Astrocyte (in vitro differentiated cells and primary cell): ENCODE data around the gene ZEB2. TPM values are rescaled to one million over a fixed set of nuclear protein-coding genes. Genes with fewer than 3 reads are reported as not detected.

ENCODE experiments used
- DNase-seq: peaks from one replicate; pipeline ENCODE4 v3.0.0-alpha.2; 2010; ENCODE audit warnings: low read depth
- FAIRE-seq: peaks from 2 replicates; lab custom pipeline; 2011; peaks lifted over from hg19 to GRCh38; lab: Jason Lieb, UNC
- H2AFZ ChIP-seq: 2 replicates; pipeline ENCODE4 v1.6.0; 2012; ENCODE audit warnings: low read depth, low read length, inconsistent platforms
- H3K27ac ChIP-seq: 2 replicates; pipeline ENCODE4 v1.5.1; 2011; ENCODE audit warnings: low read depth, low read length, inconsistent platforms
- H3K27me3 ChIP-seq: 2 replicates; pipeline ENCODE4 v1.6.0; 2011; ENCODE audit warnings: low read length, inconsistent platforms; ENCODE audit not compliant: insufficient read depth
- H3K36me3 ChIP-seq: 2 replicates; pipeline ENCODE4 v1.5.1; 2011; ENCODE audit warnings: low read length, inconsistent platforms; ENCODE audit not compliant: insufficient read depth
- H3K4me1 ChIP-seq: 2 replicates; pipeline ENCODE4 v1.5.1; 2011; ENCODE audit warnings: low read length, inconsistent platforms; ENCODE audit not compliant: insufficient read depth
- H3K4me2 ChIP-seq: 2 replicates; pipeline ENCODE4 v1.6.0; 2012; ENCODE audit warnings: low read length, inconsistent platforms
- H3K4me3 ChIP-seq: 2 replicates; pipeline ENCODE4 v1.5.1; 2011; ENCODE audit warnings: low read depth, mild to moderate bottlenecking, low read length, inconsistent platforms; ENCODE audit not compliant: insufficient read depth
- H3K79me2 ChIP-seq: 2 replicates; pipeline ENCODE4 v1.6.0; 2012; ENCODE audit warnings: mild to moderate bottlenecking, low read length, inconsistent platforms; ENCODE audit not compliant: insufficient read depth
- H3K9ac ChIP-seq: 2 replicates; pipeline ENCODE4 v1.6.0; 2012; ENCODE audit warnings: mild to moderate bottlenecking, low read length, inconsistent platforms
- H3K9me3 ChIP-seq: 2 replicates; pipeline ENCODE4 v1.5.1; 2012; ENCODE audit warnings: low read depth, mild to moderate bottlenecking, low read length, inconsistent platforms; ENCODE audit not compliant: insufficient read depth
- H4K20me1 ChIP-seq: 2 replicates; pipeline ENCODE4 v1.6.0; 2012; ENCODE audit warnings: low read length, inconsistent platforms; ENCODE audit not compliant: insufficient read depth
- H3K27ac Mint-ChIP-seq: one replicate; pipeline ENCODE4 v1.8.0; 2021; ENCODE audit warnings: mild to moderate bottlenecking, mixed read lengths; ENCODE audit not compliant: unreplicated experiment
- H3K27me3 Mint-ChIP-seq: one replicate; pipeline ENCODE4 v1.8.0; 2021; ENCODE audit warnings: low read depth, mixed read lengths; ENCODE audit not compliant: unreplicated experiment
- H3K36me3 Mint-ChIP-seq: one replicate; pipeline ENCODE4 v1.8.0; 2021; ENCODE audit warnings: low read depth, mixed read lengths; ENCODE audit not compliant: unreplicated experiment
- H3K4me1 Mint-ChIP-seq: one replicate; pipeline ENCODE4 v1.8.0; 2021; ENCODE audit warnings: low read depth, mixed read lengths; ENCODE audit not compliant: unreplicated experiment
- H3K4me3 Mint-ChIP-seq: one replicate; pipeline ENCODE4 v1.8.0; 2021; ENCODE audit warnings: mild to moderate bottlenecking, moderate library complexity, mixed read lengths; ENCODE audit not compliant: unreplicated experiment
- H3K9me3 Mint-ChIP-seq: one replicate; pipeline ENCODE4 v1.8.0; 2021; ENCODE audit warnings: mild to moderate bottlenecking, mixed read lengths; ENCODE audit not compliant: unreplicated experiment
- EZH2 ChIP-seq: IDR thresholded peaks from 2 replicates; pipeline ENCODE4 v1.6.1; 2012; ENCODE audit warnings: mild to moderate bottlenecking, low read length, inconsistent platforms; ENCODE audit not compliant: insufficient read depth
- total RNA-seq: library from RNA; stranded (reverse); gene quantifications from 2 replicates; pipeline ENCODE4 v1.2.1, GENCODE V29; 2021
- TF ChIP-seq, protein P1 (sequence below): IDR thresholded peaks from 2 replicates; pipeline ENCODE4 v1.5.1; 2011; ENCODE audit warnings: low read depth, mild to moderate bottlenecking, inconsistent platforms, low read length, moderate library complexity; ENCODE audit not compliant: insufficient read depth

ZEB2 gene
- total RNA-seq, 1 donor from 2014 or later, result 84.9 TPM

GRCh38 chr2:144458541-144458940, 61.4 kb downstream of the ZEB2 start:
- H3K36me3 ChIP-seq, result no peaks in the 10 kb centered on the region
- Mint-ChIP-seq H3K27me3 (no peaks in the 10 kb centered on the region), H3K36me3 (peaks cover 2% of the 10 kb centered on the region), H3K27ac (peak overlapping the region; percentile 73), H3K4me3 (no peak overlapping the region), H3K4me1 (peaks cover 80% of the 10 kb centered on the region), H3K9me3 (no peaks in the 10 kb centered on the region)
- no peak overlapping the region for H3K4me3 ChIP-seq
- peaks cover 27% of the 10 kb centered on the region for H3K4me1 ChIP-seq
- FAIRE-seq (no peak), DNase-seq (no peak)
- TF ChIP-seq, protein P1, sequence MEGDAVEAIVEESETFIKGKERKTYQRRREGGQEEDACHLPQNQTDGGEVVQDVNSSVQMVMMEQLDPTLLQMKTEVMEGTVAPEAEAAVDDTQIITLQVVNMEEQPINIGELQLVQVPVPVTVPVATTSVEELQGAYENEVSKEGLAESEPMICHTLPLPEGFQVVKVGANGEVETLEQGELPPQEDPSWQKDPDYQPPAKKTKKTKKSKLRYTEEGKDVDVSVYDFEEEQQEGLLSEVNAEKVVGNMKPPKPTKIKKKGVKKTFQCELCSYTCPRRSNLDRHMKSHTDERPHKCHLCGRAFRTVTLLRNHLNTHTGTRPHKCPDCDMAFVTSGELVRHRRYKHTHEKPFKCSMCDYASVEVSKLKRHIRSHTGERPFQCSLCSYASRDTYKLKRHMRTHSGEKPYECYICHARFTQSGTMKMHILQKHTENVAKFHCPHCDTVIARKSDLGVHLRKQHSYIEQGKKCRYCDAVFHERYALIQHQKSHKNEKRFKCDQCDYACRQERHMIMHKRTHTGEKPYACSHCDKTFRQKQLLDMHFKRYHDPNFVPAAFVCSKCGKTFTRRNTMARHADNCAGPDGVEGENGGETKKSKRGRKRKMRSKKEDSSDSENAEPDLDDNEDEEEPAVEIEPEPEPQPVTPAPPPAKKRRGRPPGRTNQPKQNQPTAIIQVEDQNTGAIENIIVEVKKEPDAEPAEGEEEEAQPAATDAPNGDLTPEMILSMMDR, result no peak
- TF ChIP-seq EZH2, result no peak
- no peak overlapping the region for H3K4me2 ChIP-seq
- no peaks in the 10 kb centered on the region for H3K9me3 ChIP-seq
- H3K79me2 ChIP-seq, result peaks cover 2% of the 10 kb centered on the region
- no peaks in the 10 kb centered on the region for H3K27me3 ChIP-seq
- H2AFZ ChIP-seq, result no peak overlapping the region
- no peaks in the 10 kb centered on the region for H4K20me1 ChIP-seq
- H3K9ac ChIP-seq, result no peak overlapping the region
- H3K27ac ChIP-seq, result no peak overlapping the region

DNA sequence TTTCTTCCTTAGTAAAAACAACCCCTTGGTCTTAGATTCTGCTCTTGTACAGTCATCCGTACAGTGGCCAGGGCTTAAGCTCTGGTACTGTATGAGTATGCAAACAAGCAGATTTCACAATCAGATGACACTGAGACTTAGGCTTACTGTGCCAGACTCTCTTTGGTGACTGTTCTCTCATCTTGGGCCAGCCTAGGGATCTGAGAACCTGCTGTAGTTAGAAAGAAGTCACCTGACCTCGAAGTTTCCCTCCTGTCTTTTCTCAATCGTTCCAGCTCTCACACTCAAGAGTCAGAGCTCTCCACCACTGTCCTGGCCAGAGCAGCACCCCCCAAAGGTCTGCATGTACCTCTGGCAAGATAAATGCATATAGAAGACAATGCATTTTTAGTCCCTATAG, 63.2 kb downstream of the ZEB2 start:
- H3K4me2 ChIP-seq, result no peak overlapping the region
- H3K79me2 ChIP-seq, result peaks cover 9% of the 10 kb centered on the region
- no peak for TF ChIP-seq EZH2
- TF ChIP-seq, protein P1, result no peak
- no peaks in the 10 kb centered on the region for H3K36me3 ChIP-seq
- no peaks in the 10 kb centered on the region for H3K9me3 ChIP-seq
- no peak overlapping the region for H2AFZ ChIP-seq
- no peaks in the 10 kb centered on the region for H3K27me3 ChIP-seq
- no peaks in the 10 kb centered on the region for H3K36me3 Mint-ChIP-seq
- peak overlapping the region; percentile 15 for H3K27ac ChIP-seq
- H3K9me3 Mint-ChIP-seq, result no peaks in the 10 kb centered on the region
- H3K4me1 ChIP-seq, result peaks cover 40% of the 10 kb centered on the region
- H4K20me1 ChIP-seq, result no peaks in the 10 kb centered on the region
- peak overlapping the region; percentile 68 for H3K27ac Mint-ChIP-seq
- H3K4me3 Mint-ChIP-seq, result no peak overlapping the region
- FAIRE-seq (peak; percentile 93), DNase-seq (peak; percentile 88)
- no peak overlapping the region for H3K4me3 ChIP-seq
- no peak overlapping the region for H3K9ac ChIP-seq
- peaks cover 91% of the 10 kb centered on the region for H3K4me1 Mint-ChIP-seq
- H3K27me3 Mint-ChIP-seq, result no peaks in the 10 kb centered on the region

DNA sequence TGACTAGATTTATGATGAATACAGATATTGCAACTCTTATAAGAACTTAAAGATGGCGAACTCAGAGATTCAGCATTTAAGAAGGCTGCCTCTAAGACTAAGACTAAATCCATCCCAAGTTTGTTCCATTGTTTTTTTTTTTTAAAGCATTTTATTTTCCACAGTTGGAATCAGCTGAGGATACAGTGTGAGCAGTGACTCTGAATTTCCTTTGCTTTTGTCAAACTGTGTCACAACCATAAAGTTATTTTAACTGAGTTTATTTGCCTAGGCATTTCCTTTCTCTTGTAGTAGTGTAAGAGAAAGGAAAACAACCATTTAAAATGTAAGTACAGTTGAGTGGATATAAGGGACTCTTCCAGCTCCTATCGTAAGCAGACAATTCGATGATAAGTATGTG, 63.9 kb downstream of the ZEB2 start:
- Mint-ChIP-seq H3K4me3 (no peak overlapping the region), H3K27ac (peak overlapping the region; percentile 68), H3K4me1 (peaks cover 88% of the 10 kb centered on the region), H3K36me3 (no peaks in the 10 kb centered on the region), H3K27me3 (no peaks in the 10 kb centered on the region), H3K9me3 (no peaks in the 10 kb centered on the region)
- Histone ChIP-seq H3K9me3 (no peaks in the 10 kb centered on the region), H3K27ac (peak overlapping the region; percentile 15), H2AFZ (no peak overlapping the region), H3K79me2 (peaks cover 14% of the 10 kb centered on the region), H3K4me3 (no peak overlapping the region), H3K36me3 (no peaks in the 10 kb centered on the region), H4K20me1 (no peaks in the 10 kb centered on the region), H3K4me2 (no peak overlapping the region), H3K4me1 (peaks cover 33% of the 10 kb centered on the region), H3K27me3 (no peaks in the 10 kb centered on the region), H3K9ac (no peak overlapping the region)
- FAIRE-seq, result no peak
- TF ChIP-seq EZH2, result no peak
- TF ChIP-seq, protein P1, result no peak
- no peak for DNase-seq
